Caco-2 (cell line): ENCODE data around the gene GRK6. TPM values are rescaled to one million over a fixed set of nuclear protein-coding genes. Genes with fewer than 3 reads are reported as not detected.

Experiments
- BruUV-seq: library from RNA; stranded (reverse); fragments of 400-500 nt; replicated peaks from 2 replicates; lab custom pipeline; 2021; lab: Mats Ljungman, UMichigan
- CTCF ChIA-PET: fragments of 300-600 bp; sonication (Branson Sonifier 250); formaldehyde crosslinking; loops from one replicate; lab custom pipeline; 2022; ENCODE audit warnings: antibody characterized with exemption; lab: Charles Lee
- POLR2A ChIA-PET: fragments of 300-600 bp; sonication (Branson Sonifier 250); formaldehyde crosslinking; loops from one replicate; lab custom pipeline; 2022; ENCODE audit warnings: antibody characterized with exemption; lab: Charles Lee
- DNase-seq, 2 experiments: peaks; one replicate each; pipeline versions ENCODE4 v3.0.0 to v3.0.0-alpha.2; 2020 to 2022
- H3K27me3 ChIP-seq: replicated peaks from 2 replicates; pipeline ENCODE4 v1.6.0; 2011; ENCODE audit warnings: low read length; ENCODE audit not compliant: control insufficient read depth, insufficient read depth
- H3K36me3 ChIP-seq: 2 replicates; pipeline ENCODE4 v1.5.1; 2011; ENCODE audit warnings: low read length; ENCODE audit not compliant: control insufficient read depth, insufficient read depth
- H3K4me1 ChIP-seq: fragments of 250-450 bp; sonication (Bioruptor Pico); 2 replicates; pipeline ENCODE4 v1.5.1; 2020; ENCODE audit warnings: mild to moderate bottlenecking
- H3K4me3 ChIP-seq: 2 replicates; pipeline ENCODE4 v1.5.1; 2011; ENCODE audit warnings: low read depth, mild to moderate bottlenecking, control low read depth, low read length
- H3K9me3 ChIP-seq: fragments of 250-450 bp; sonication (Bioruptor Pico); 2 replicates; pipeline ENCODE4 v1.5.1; 2020; ENCODE audit warnings: mild to moderate bottlenecking, moderate library complexity
- H3K27ac Mint-ChIP-seq: one replicate; pipeline ENCODE4 v1.8.0; 2022; ENCODE audit warnings: mixed read lengths; ENCODE audit not compliant: unreplicated experiment
- H3K27me3 Mint-ChIP-seq: one replicate; pipeline ENCODE4 v1.8.0; 2022; ENCODE audit warnings: mixed read lengths; ENCODE audit not compliant: insufficient read depth, unreplicated experiment
- H3K36me3 Mint-ChIP-seq: one replicate; pipeline ENCODE4 v1.8.0; 2022; ENCODE audit warnings: mild to moderate bottlenecking, mixed read lengths; ENCODE audit not compliant: insufficient read depth, unreplicated experiment
- H3K4me1 Mint-ChIP-seq: one replicate; pipeline ENCODE4 v1.8.0; 2022; ENCODE audit warnings: low read depth, mixed read lengths; ENCODE audit not compliant: unreplicated experiment
- H3K4me3 Mint-ChIP-seq: one replicate; pipeline ENCODE4 v1.8.0; 2022; ENCODE audit warnings: mild to moderate bottlenecking, moderate library complexity, mixed read lengths; ENCODE audit not compliant: unreplicated experiment
- H3K9me3 Mint-ChIP-seq: one replicate; pipeline ENCODE4 v1.8.0; 2022; ENCODE audit warnings: mixed read lengths; ENCODE audit not compliant: unreplicated experiment
- CTCF ChIP-seq, 2 experiments: fragments of 200-600 bp in 1 of 2; IDR thresholded peaks; 1 replicate in 1 of 2; 2 replicates in 1 of 2; pipeline versions ENCODE4 v1.5.1 to v1.8.0; 2011 to 2022; ENCODE audit warnings: antibody characterized with exemption in 1 of 2, control low read depth in 1 of 2, inconsistent platforms in 1 of 2, low read depth in 1 of 2, low read length in 1 of 2, mild to moderate bottlenecking in 1 of 2, moderate library complexity in 1 of 2; ENCODE audit not compliant: insufficient read depth in 1 of 2, severe bottlenecking in 1 of 2, unreplicated experiment in 1 of 2
- intact Hi-C: fragments of 100-400 bp; cut with micrococcal nuclease; formaldehyde crosslinking; loops from one replicate; pipeline ENCODE4 v1.10.0; 2022; ENCODE audit not compliant: unreplicated experiment
- total RNA-seq: library from RNA; stranded (reverse); gene quantifications from 2 replicates; pipeline ENCODE4 v1.2.3, GENCODE V29; 2022

GRK6 gene
- total RNA-seq, 1 experiment from 2014 or later = 71.9 TPM

- Mint-ChIP-seq H3K4me1 (peaks cover 16% of the 10 kb centered on the region), H3K36me3 (peaks cover 12% of the 10 kb centered on the region), H3K27me3 (no peaks in the 10 kb centered on the region), H3K9me3 (no peaks in the 10 kb centered on the region), H3K4me3 (no peak overlapping the region), H3K27ac (no peak overlapping the region)
- CTCF ChIA-PET = interaction anchor here (0.6 to 0.7 kb wide), 2 partner anchors 16 to 31 kb away, joined by 3 to 4 read pairs; no protein-coding TSS in a partner anchor
- DNase-seq = no peak
- intact Hi-C loops = no loop called here
- POLR2A ChIA-PET = no interaction called here
- no peaks in the 10 kb centered on the region for H3K9me3 ChIP-seq
- H3K27me3 ChIP-seq = no peaks in the 10 kb centered on the region
- H3K4me3 ChIP-seq = no peak overlapping the region
- no peaks in the 10 kb centered on the region for H3K36me3 ChIP-seq
- BruUV-seq = no TSS peak
- no peak for TF ChIP-seq CTCF (IDR thresholded peaks at IDR 0.05; ENCODE audit: insufficient read depth in 1 of 2, low read depth in 1 of 2, low read length in 1 of 2, severe bottlenecking in 1 of 2, unreplicated experiment in 1 of 2)
- peaks cover 22% of the 10 kb centered on the region for H3K4me1 ChIP-seq
Measured at GRCh38 chr5:177386542-177386941, 39.9 kb upstream of the GRK6 start.

GRCh38 chr5:177387405-177387804, 39.1 kb upstream of the GRK6 start:
- intact Hi-C loops = no loop called here
- H3K9me3 Mint-ChIP-seq = no peaks in the 10 kb centered on the region
- H3K27me3 Mint-ChIP-seq = no peaks in the 10 kb centered on the region
- no peak for DNase-seq
- CTCF ChIA-PET = interaction anchor here (0.6 to 4.7 kb wide), 3 partner anchors 16 to 67 kb away, joined by 3 to 148 read pairs (median 6); partner anchors contain the start of gene PFN3
- POLR2A ChIA-PET = no interaction called here
- peaks cover 22% of the 10 kb centered on the region for H3K4me1 ChIP-seq
- H3K4me3 ChIP-seq = no peak overlapping the region
- no peak overlapping the region for H3K4me3 Mint-ChIP-seq
- no peak overlapping the region for H3K27ac Mint-ChIP-seq
- no peaks in the 10 kb centered on the region for H3K27me3 ChIP-seq
- no peaks in the 10 kb centered on the region for H3K36me3 ChIP-seq
- peaks cover 12% of the 10 kb centered on the region for H3K36me3 Mint-ChIP-seq
- BruUV-seq = no TSS peak
- no peaks in the 10 kb centered on the region for H3K9me3 ChIP-seq
- H3K4me1 Mint-ChIP-seq = peaks cover 16% of the 10 kb centered on the region
- no peak for TF ChIP-seq CTCF (IDR thresholded peaks at IDR 0.05; ENCODE audit: insufficient read depth in 1 of 2, low read depth in 1 of 2, low read length in 1 of 2, severe bottlenecking in 1 of 2, unreplicated experiment in 1 of 2)

- POLR2A ChIA-PET = interaction anchor here (1.0 to 1.1 kb wide), 2 partner anchors 10 to 38 kb away, joined by 3 to 11 read pairs; partner anchors contain the start of gene GRK6
- Mint-ChIP-seq H3K27ac (no peak overlapping the region), H3K36me3 (peaks cover 12% of the 10 kb centered on the region), H3K9me3 (no peaks in the 10 kb centered on the region), H3K4me3 (no peak overlapping the region), H3K27me3 (no peaks in the 10 kb centered on the region), H3K4me1 (peaks cover 16% of the 10 kb centered on the region)
- no peak for TF ChIP-seq CTCF (IDR thresholded peaks at IDR 0.05; ENCODE audit: insufficient read depth in 1 of 2, low read depth in 1 of 2, low read length in 1 of 2, severe bottlenecking in 1 of 2, unreplicated experiment in 1 of 2)
- CTCF ChIA-PET = interaction anchor here (1.3 to 4.7 kb wide), 4 partner anchors 10 to 113 kb away, joined by 5 to 148 read pairs (median 33); partner anchors contain the start of gene PFN3
- Histone ChIP-seq H3K4me1 (peaks cover 22% of the 10 kb centered on the region), H3K27me3 (no peaks in the 10 kb centered on the region), H3K9me3 (no peaks in the 10 kb centered on the region), H3K4me3 (no peak overlapping the region), H3K36me3 (no peaks in the 10 kb centered on the region)
- intact Hi-C loops = no loop called here
- BruUV-seq = no TSS peak
- no peak for DNase-seq
Measured at GRCh38 chr5:177388521-177389052, 37.9 kb upstream of the GRK6 start.
